ENCODE measurements around the gene ACTN2. TPM values are rescaled to one million over a fixed set of nuclear protein-coding genes. Genes with fewer than 3 reads are reported as not detected.

ACTN2 gene
- total RNA-seq, 1 donor from 2014 or later = 0.54 TPM

- Mint-ChIP-seq H3K36me3 (ENCODE audit: low read depth) (peaks cover 3% of the 10 kb centered on the region), H3K4me1 (no peaks in the 10 kb centered on the region), H3K27me3 (ENCODE audit: low read depth) (no peaks in the 10 kb centered on the region), H3K4me3 (no peak overlapping the region), H3K9me3 (peaks cover 3% of the 10 kb centered on the region), H3K27ac (ENCODE audit: unreplicated experiment) (no peak overlapping the region)
- DNase-seq (ENCODE audit: low read depth, low spot score) = no peak
- TF ChIP-seq CTCF (conservative IDR thresholded peaks at IDR 0.05) = no peak
Observed at GRCh38 chr1:236736761-236737160, 50.5 kb downstream of the ACTN2 start.

- Mint-ChIP-seq H3K9me3 (peaks cover 3% of the 10 kb centered on the region), H3K36me3 (ENCODE audit: low read depth) (peaks cover 3% of the 10 kb centered on the region), H3K4me1 (no peaks in the 10 kb centered on the region), H3K27me3 (ENCODE audit: low read depth) (no peaks in the 10 kb centered on the region), H3K4me3 (no peak overlapping the region), H3K27ac (ENCODE audit: unreplicated experiment) (peak overlapping the region; percentile 12)
- no peak for DNase-seq (ENCODE audit: low read depth, low spot score)
- TF ChIP-seq CTCF (conservative IDR thresholded peaks at IDR 0.05) = no peak
Observed at GRCh38 chr1:236741753-236742152, 55.5 kb downstream of the ACTN2 start.

GRCh38 chr1:236742421-236743160 is 56.3 kb downstream of the ACTN2 start:
- no peak for DNase-seq (ENCODE audit: low read depth, low spot score)

GRCh38 chr1:236744533-236744932 is 58.2 kb downstream of the ACTN2 start:
- Mint-ChIP-seq H3K4me3 (no peak overlapping the region), H3K4me1 (no peaks in the 10 kb centered on the region), H3K9me3 (peaks cover 3% of the 10 kb centered on the region), H3K27ac (ENCODE audit: unreplicated experiment) (no peak overlapping the region), H3K27me3 (ENCODE audit: low read depth) (no peaks in the 10 kb centered on the region), H3K36me3 (ENCODE audit: low read depth) (peaks cover 3% of the 10 kb centered on the region)
- no peak for DNase-seq (ENCODE audit: low read depth, low spot score)
- TF ChIP-seq CTCF (conservative IDR thresholded peaks at IDR 0.05) = no peak

More at GRCh38 chr1:236742421-236743160, 56.3 kb downstream of the ACTN2 start:
- peaks cover 3% of the 10 kb centered on the region for H3K9me3 Mint-ChIP-seq
- TF ChIP-seq CTCF (conservative IDR thresholded peaks at IDR 0.05) = no peak
- H3K4me1 Mint-ChIP-seq = no peaks in the 10 kb centered on the region
- peaks cover 3% of the 10 kb centered on the region for H3K36me3 Mint-ChIP-seq (ENCODE audit: low read depth)
- no peaks in the 10 kb centered on the region for H3K27me3 Mint-ChIP-seq (ENCODE audit: low read depth)
- no peak overlapping the region for H3K27ac Mint-ChIP-seq (ENCODE audit: unreplicated experiment)
- no peak overlapping the region for H3K4me3 Mint-ChIP-seq

- no peaks in the 10 kb centered on the region for H3K27me3 Mint-ChIP-seq (ENCODE audit: low read depth)
- H3K4me3 Mint-ChIP-seq = no peak overlapping the region
- DNase-seq (ENCODE audit: low read depth, low spot score) = no peak
- no peaks in the 10 kb centered on the region for H3K4me1 Mint-ChIP-seq
- no peak for TF ChIP-seq CTCF (conservative IDR thresholded peaks at IDR 0.05)
- H3K36me3 Mint-ChIP-seq (ENCODE audit: low read depth) = no peaks in the 10 kb centered on the region
- H3K9me3 Mint-ChIP-seq = no peaks in the 10 kb centered on the region
- H3K27ac Mint-ChIP-seq (ENCODE audit: unreplicated experiment) = no peak overlapping the region
Observed at GRCh38 chr1:236746785-236747184, 60.5 kb downstream of the ACTN2 start.

Data from neural crest cell (in vitro differentiated cells).